UCSD-AML1 (cell line): ENCODE results near the gene CCL19.

Experiments used
- DNase-seq: peaks from one replicate; lab custom pipeline; 2025; ENCODE audit not compliant: unreplicated experiment; lab: John Stamatoyannopoulos, UW

CCL19 gene

GRCh38 chr9:34642679-34643078 lies 48.4 kb downstream of the CCL19 start:
- no peak for DNase-seq
